ENCODE results near the gene TBCA.
"Not testable (repeated sequence)": the region's sequence is repeated elsewhere in the genome, so short reads cannot be mapped to it uniquely, and the experiment has no call there.

Gene TBCA

GRCh38 chr5:77758141-77758938 lies 17.8 kb downstream of the TBCA start:
- TF ChIP-seq CTCF (IDR thresholded peaks at IDR 0.05; ENCODE audit: insufficient read depth, low read length, poor library complexity, severe bottlenecking) = no peak
- H3K36me3 ChIP-seq (ENCODE audit: control insufficient read depth, insufficient read depth, low read length) = peaks cover 3% of the 10 kb centered on the region
- H3K4me3 ChIP-seq (replicated peaks; ENCODE audit: low read depth, low read length) = no peak overlapping the region
- DNase-seq (ENCODE audit: extremely low read depth, insufficient read length) = no peak
- H3K27me3 ChIP-seq (replicated peaks; ENCODE audit: control insufficient read depth, insufficient read depth, low read length) = no peaks in the 10 kb centered on the region

- Histone ChIP-seq H3K4me3 (replicated peaks; ENCODE audit: low read depth, low read length) (no peak overlapping the region), H3K27me3 (replicated peaks; ENCODE audit: control insufficient read depth, insufficient read depth, low read length) (no peaks in the 10 kb centered on the region), H3K36me3 (ENCODE audit: control insufficient read depth, insufficient read depth, low read length) (peaks cover 3% of the 10 kb centered on the region; the same call in 1 of the 2 replicates)
- DNase-seq (ENCODE audit: extremely low read depth, insufficient read length) = no peak
- TF ChIP-seq CTCF (IDR thresholded peaks at IDR 0.05; ENCODE audit: insufficient read depth, low read length, poor library complexity, severe bottlenecking) = no peak
Observed at GRCh38 chr5:77751328-77752023, 24.7 kb downstream of the TBCA start.

GRCh38 chr5:77750928-77751327 lies 25.2 kb downstream of the TBCA start:
- not testable (repeated sequence) for H3K27me3 ChIP-seq (replicated peaks; ENCODE audit: control insufficient read depth, insufficient read depth, low read length); H3K36me3 ChIP-seq (ENCODE audit: control insufficient read depth, insufficient read depth, low read length); H3K4me3 ChIP-seq (replicated peaks; ENCODE audit: low read depth, low read length); DNase-seq (ENCODE audit: extremely low read depth, insufficient read length)

- TF ChIP-seq CTCF (IDR thresholded peaks at IDR 0.05; ENCODE audit: insufficient read depth, low read length, poor library complexity, severe bottlenecking) = no peak
- no peak overlapping the region for H3K4me3 ChIP-seq (replicated peaks; ENCODE audit: low read depth, low read length)
- no peaks in the 10 kb centered on the region for H3K27me3 ChIP-seq (replicated peaks; ENCODE audit: control insufficient read depth, insufficient read depth, low read length)
- no peak for DNase-seq (ENCODE audit: extremely low read depth, insufficient read length)
- no peaks in the 10 kb centered on the region for H3K36me3 ChIP-seq (ENCODE audit: control insufficient read depth, insufficient read depth, low read length)
Observed at GRCh38 chr5:77748160-77748559, 28.0 kb downstream of the TBCA start.

GRCh38 chr5:77744116-77744515 lies 32.0 kb downstream of the TBCA start:
- H3K27me3 ChIP-seq (replicated peaks; ENCODE audit: control insufficient read depth, insufficient read depth, low read length) = no peaks in the 10 kb centered on the region
- no peak for TF ChIP-seq CTCF (IDR thresholded peaks at IDR 0.05; ENCODE audit: insufficient read depth, low read length, poor library complexity, severe bottlenecking)
- no peaks in the 10 kb centered on the region for H3K36me3 ChIP-seq (ENCODE audit: control insufficient read depth, insufficient read depth, low read length)
- H3K4me3 ChIP-seq (replicated peaks; ENCODE audit: low read depth, low read length) = no peak overlapping the region
- no peak for DNase-seq (ENCODE audit: extremely low read depth, insufficient read length)

DNA sequence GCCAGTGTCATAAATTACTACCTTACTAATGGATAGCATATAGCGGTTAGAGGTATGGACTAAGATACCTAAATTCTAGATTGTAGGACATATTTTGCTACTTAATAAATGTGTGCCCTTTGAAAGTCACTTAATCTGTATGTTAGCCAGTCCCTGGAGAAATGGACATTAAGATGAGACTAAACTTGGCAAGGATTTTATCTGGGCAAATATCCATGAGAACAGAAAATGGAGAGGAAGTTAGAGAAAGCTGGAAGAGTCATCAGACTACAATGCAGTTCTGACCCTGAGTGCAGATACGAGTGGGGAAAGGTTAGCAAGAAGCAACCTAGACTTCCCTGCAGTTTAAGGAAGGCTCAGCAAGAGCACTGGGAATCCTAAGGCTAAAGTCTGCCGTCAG lies 33.0 kb downstream of the TBCA start:
- H3K36me3 ChIP-seq (ENCODE audit: control insufficient read depth, insufficient read depth, low read length) = no peaks in the 10 kb centered on the region
- no peak for DNase-seq (ENCODE audit: extremely low read depth, insufficient read length)
- no peak overlapping the region for H3K4me3 ChIP-seq (replicated peaks; ENCODE audit: low read depth, low read length)
- TF ChIP-seq CTCF (IDR thresholded peaks at IDR 0.05; ENCODE audit: insufficient read depth, low read length, poor library complexity, severe bottlenecking) = no peak
- H3K27me3 ChIP-seq (replicated peaks; ENCODE audit: control insufficient read depth, insufficient read depth, low read length) = no peaks in the 10 kb centered on the region

All from GM06990 (cell line).